IMR-90 (cell line): ENCODE measurements around the gene S100A4. TPM values are rescaled to one million over a fixed set of nuclear protein-coding genes. Genes with fewer than 3 reads are reported as not detected.

ENCODE experiments used
- ATAC-seq: fragments of 200-7000 bp; cut with Tn5 transposase; 2 replicates; pipeline ENCODE4 v1.9.1; 2020; ENCODE audit warnings: low read depth, mild to moderate bottlenecking, moderate library complexity
- BruUV-seq: library from RNA; stranded (reverse); fragments of 400-500 nt; replicated peaks from 2 replicates; lab custom pipeline; 2021; lab: Mats Ljungman, UMichigan
- CTCF ChIA-PET: fragments of 300-600 bp; formaldehyde crosslinking; extraction: SDS; loops from one replicate; lab custom pipeline; 2021; ENCODE audit warnings: antibody characterized with exemption; lab: Yijun Ruan, JAX
- POLR2A ChIA-PET: fragments of 300-600 bp; sonication (Branson Sonifier 250); formaldehyde crosslinking; loops from one replicate; lab custom pipeline; 2022; ENCODE audit warnings: antibody characterized with exemption; ENCODE audit not compliant: unreplicated experiment; lab: Charles Lee
- DNase-seq: peaks from one replicate; pipeline ENCODE4 v3.0.0; 2013
- H2AFZ ChIP-seq: replicated peaks from 2 replicates; pipeline ENCODE3; 2013; ENCODE audit warnings: low read length, mild to moderate bottlenecking; ENCODE audit not compliant: poor library complexity
- H2AK5ac ChIP-seq: 2 replicates; pipeline ENCODE4 v1.6.1; 2013; ENCODE audit warnings: low read depth, low read length, inconsistent platforms
- H2AK9ac ChIP-seq: replicated peaks from 2 replicates; pipeline ENCODE3; 2013; ENCODE audit warnings: mild to moderate bottlenecking, low read depth, low read length, moderate library complexity; ENCODE audit not compliant: poor library complexity
- H2BK120ac ChIP-seq: 2 replicates; pipeline ENCODE4 v1.6.1; 2013; ENCODE audit warnings: low read depth, low read length, inconsistent platforms
- H2BK15ac ChIP-seq: 3 replicates; pipeline ENCODE4 v1.6.1; 2013; ENCODE audit warnings: low read depth, low read length, inconsistent platforms
- H2BK20ac ChIP-seq: 2 replicates; pipeline ENCODE4 v1.6.1; 2013; ENCODE audit warnings: low read depth, mild to moderate bottlenecking, inconsistent platforms, low read length, moderate library complexity
- H2BK5ac ChIP-seq: 2 replicates; pipeline ENCODE4 v1.6.1; 2013; ENCODE audit warnings: mild to moderate bottlenecking, low read depth, low read length, inconsistent platforms; ENCODE audit not compliant: poor library complexity, severe bottlenecking
- H3K14ac ChIP-seq: replicated peaks from 2 replicates; pipeline ENCODE4 v1.6.1; 2013; ENCODE audit warnings: low read depth, low read length, inconsistent platforms
- H3K18ac ChIP-seq: 2 replicates; pipeline ENCODE4 v1.6.1; 2013; ENCODE audit warnings: low read depth, low read length, control low read depth
- H3K23ac ChIP-seq: 2 replicates; pipeline ENCODE4 v1.6.1; 2013; ENCODE audit warnings: low read depth, low read length, inconsistent platforms
- H3K27ac ChIP-seq: 2 replicates; pipeline ENCODE4 v1.5.1; 2013; ENCODE audit warnings: mild to moderate bottlenecking, control low read depth, low read length; ENCODE audit not compliant: insufficient read depth
- H3K27me3 ChIP-seq: 2 replicates; pipeline ENCODE4 v1.6.1; 2013; ENCODE audit warnings: low read length; ENCODE audit not compliant: control insufficient read depth, insufficient read depth
- H3K36me3 ChIP-seq: 2 replicates; pipeline ENCODE4 v1.6.1; 2013; ENCODE audit warnings: low read length, mixed read lengths; ENCODE audit not compliant: control insufficient read depth, insufficient read depth
- H3K4ac ChIP-seq: 2 replicates; pipeline ENCODE4 v1.6.1; 2013; ENCODE audit warnings: low read depth, low read length, inconsistent platforms
- H3K4me1 ChIP-seq: 2 replicates; pipeline ENCODE4 v1.6.1; 2013; ENCODE audit warnings: low read length, mixed read lengths; ENCODE audit not compliant: control insufficient read depth, insufficient read depth
- H3K4me2 ChIP-seq: 2 replicates; pipeline ENCODE4 v1.6.1; 2013; ENCODE audit warnings: low read depth, mild to moderate bottlenecking, control low read depth, low read length, moderate library complexity
- H3K4me3 ChIP-seq: 2 replicates; pipeline ENCODE4 v1.5.1; 2013; ENCODE audit warnings: low read depth, mild to moderate bottlenecking, control low read depth, low read length, moderate library complexity; ENCODE audit not compliant: insufficient read depth
- H3K56ac ChIP-seq: 2 replicates; pipeline ENCODE4 v1.6.1; 2013; ENCODE audit warnings: low read length, inconsistent platforms; ENCODE audit not compliant: insufficient read depth; ENCODE audit errors: extremely low read depth
- H3K79me1 ChIP-seq, 2 experiments: 2 replicates each; pipeline ENCODE4 v1.6.1; 2013; ENCODE audit warnings: low read length in 2 of 2, inconsistent platforms in 1 of 2, low read depth in 1 of 2
- H3K9ac ChIP-seq: 2 replicates; pipeline ENCODE4 v1.6.1; 2013; ENCODE audit warnings: low read depth, low read length, control low read depth
- H3K9me1 ChIP-seq: 2 replicates; pipeline ENCODE4 v1.6.1; 2013; ENCODE audit warnings: low read length, inconsistent platforms; ENCODE audit not compliant: insufficient read depth
- H3K9me3 ChIP-seq: 2 replicates; pipeline ENCODE4 v1.6.1; 2013; ENCODE audit warnings: low read length; ENCODE audit not compliant: control insufficient read depth, insufficient read depth
- H4K20me1 ChIP-seq: 2 replicates; pipeline ENCODE4 v1.6.1; 2013; ENCODE audit warnings: low read length, inconsistent platforms; ENCODE audit not compliant: insufficient read depth
- H4K5ac ChIP-seq: 2 replicates; pipeline ENCODE4 v1.6.1; 2013; ENCODE audit warnings: mild to moderate bottlenecking, low read depth, low read length, control low read depth
- H4K8ac ChIP-seq, 2 experiments: 2 replicates each; pipeline ENCODE4 v1.6.1; 2013; ENCODE audit warnings: low read depth in 2 of 2, low read length in 2 of 2, control low read depth in 1 of 2, inconsistent platforms in 1 of 2
- H4K91ac ChIP-seq: 2 replicates; pipeline ENCODE4 v1.6.1; 2013; ENCODE audit warnings: low read depth, low read length, inconsistent platforms; ENCODE audit not compliant: insufficient read depth
- BHLHE40 ChIP-seq: fragments of 150-350 bp; IDR thresholded peaks from 2 replicates; pipeline ENCODE4 v1.6.1; 2016; ENCODE audit warnings: mild to moderate bottlenecking, low read depth, low read length
- CHD1 ChIP-seq: IDR thresholded peaks from 2 replicates; pipeline ENCODE4 v1.6.1; 2012; ENCODE audit warnings: low read depth, low read length, improper control_type of control experiment
- ELK1 ChIP-seq: fragments of 150-350 bp; IDR thresholded peaks from 2 replicates; pipeline ENCODE4 v1.6.1; 2016; ENCODE audit warnings: low read depth, mild to moderate bottlenecking, low read length, moderate library complexity, borderline replicate concordance
- MAZ ChIP-seq: IDR thresholded peaks from 2 replicates; pipeline ENCODE4 v1.6.1; 2012; ENCODE audit warnings: low read depth, mild to moderate bottlenecking, low read length, improper control_type of control experiment, moderate library complexity, borderline replicate concordance
- POLR2A ChIP-seq: IDR thresholded peaks from 2 replicates; pipeline ENCODE4 v1.6.1; 2012; ENCODE audit warnings: mild to moderate bottlenecking, low read depth, low read length
- RAD21 ChIP-seq: IDR thresholded peaks from 2 replicates; pipeline ENCODE4 v1.6.1; 2012; ENCODE audit warnings: low read length, improper control_type of control experiment
- RFX5 ChIP-seq: IDR thresholded peaks from 2 replicates; pipeline ENCODE4 v1.8.0; 2012; ENCODE audit warnings: low read depth, mild to moderate bottlenecking, low read length, moderate library complexity
- SMC3 ChIP-seq: fragments of 150-350 bp; IDR thresholded peaks from 2 replicates; pipeline ENCODE4 v1.6.1; 2016; ENCODE audit warnings: low read depth, mild to moderate bottlenecking, antibody characterized with exemption, low read length, moderate library complexity
- WGBS, 2 experiments: methylation state at CpG; one replicate each; pipeline versions ENCODE4 v1.1.5 to v1.1.7; 2013; ENCODE audit warnings: missing lambda C conversion rate in 2 of 2; ENCODE audit not compliant: insufficient read length in 1 of 2; ENCODE audit errors: extremely low coverage in 2 of 2; 5-methylcytosine and 5-hydroxymethylcytosine counted together
- dilution Hi-C: fragments of 300-500 bp; cut with HindIII; formaldehyde crosslinking; loops from one replicate; pipeline ENCODE4 v1.14.3; 2018; ENCODE audit warnings: low sequenced_read_pairs; ENCODE audit not compliant: unreplicated experiment
- in situ Hi-C: fragments of 300-500 bp; cut with MboI; formaldehyde crosslinking; loops from 3 replicates; pipeline ENCODE4 v1.14.3; 2019; ENCODE audit warnings: low sequenced_read_pairs, inconsistent platforms, mixed read lengths
- intact Hi-C: fragments of 100-400 bp; cut with micrococcal nuclease; formaldehyde crosslinking; loops from 2 replicates; pipeline ENCODE4 v1.10.0; 2022
- polyA plus RNA-seq, 3 experiments: library from polyadenylated mRNA; depleted of rRNA; stranded (reverse); fragments of >200 nt; gene quantifications; 2 replicates each; pipeline ENCODE4 v1.2.3, GENCODE V29; 2012; ENCODE audit warnings: low replicate concordance in 1 of 3
- total RNA-seq: library from RNA; depleted of rRNA; stranded (reverse); fragments of >200 nt; gene quantifications from 2 replicates; pipeline ENCODE4 v1.2.3, GENCODE V29; 2012
- TF ChIP-seq, protein P1 (sequence below): conservative IDR thresholded peaks from 2 replicates; pipeline ENCODE4 v1.5.1; 2012; ENCODE audit warnings: mild to moderate bottlenecking, low read depth, low read length, improper control_type of control experiment

S100A4 gene
- total and polyA plus RNA-seq, 2 of the 4 experiments (the other 2 are of a cell fraction), result 5.6 to 16.6 TPM

- peak overlapping the region; percentile 96 to 97 for H4K8ac ChIP-seq
- H2BK5ac ChIP-seq, result peak overlapping the region; percentile 98
- peak overlapping the region; percentile 94 for H3K27ac ChIP-seq
- no peaks in the 10 kb centered on the region for H3K27me3 ChIP-seq
- peak overlapping the region; percentile 62 for H3K56ac ChIP-seq
- ATAC-seq, result peak; percentile 44
- H3K4me2 ChIP-seq, result peak overlapping the region; percentile 60
- H4K91ac ChIP-seq, result peak overlapping the region; percentile 100
- peak overlapping the region; percentile 74 for H3K23ac ChIP-seq
- no peaks in the 10 kb centered on the region for H4K20me1 ChIP-seq
- peak overlapping the region; percentile 96 for H2AFZ ChIP-seq
- ChIA-PET POLR2A (interaction anchor here (0.5 to 3.7 kb wide), 6 partner anchors 34 to 86 kb away, joined by 3 to 28 read pairs (median 4); partner anchors contain the start of genes CHTOP, S100A13 and S100A6), CTCF (interaction anchor here (0.6 to 1.7 kb wide), 12 partner anchors 10 to 81 kb away, joined by 3 to 19 read pairs (median 6); partner anchors contain the start of genes S100A13 and S100A6)
- H3K4me3 ChIP-seq, result no peak overlapping the region
- H3K79me1 ChIP-seq, result peaks cover 4 to 45% of the 10 kb centered on the region in 2 experiments; a peak in 3 of 4 replicates
- H3K4me1 ChIP-seq, result peaks cover 35% of the 10 kb centered on the region
- in situ Hi-C loops (loop anchor here (5.0 to 10.0 kb wide), 2 partner anchors 36 to 54 kb away; no protein-coding TSS in a partner anchor), intact Hi-C loops (loop anchor here (1.0 kb wide), 3 partner anchors 35 to 216 kb away; no protein-coding TSS in a partner anchor), dilution Hi-C loops (no loop called here)
- peak overlapping the region; percentile 92 for H2AK9ac ChIP-seq
- WGBS, 2 experiments, result 5% methylated on average over 11 of the region's 25 CpGs; no CpG with 5 or more reads in 1 of the 2 experiments
- BruUV-seq, result no TSS peak
- no peak for TF ChIP-seq BHLHE40
- TF ChIP-seq, protein P1, sequence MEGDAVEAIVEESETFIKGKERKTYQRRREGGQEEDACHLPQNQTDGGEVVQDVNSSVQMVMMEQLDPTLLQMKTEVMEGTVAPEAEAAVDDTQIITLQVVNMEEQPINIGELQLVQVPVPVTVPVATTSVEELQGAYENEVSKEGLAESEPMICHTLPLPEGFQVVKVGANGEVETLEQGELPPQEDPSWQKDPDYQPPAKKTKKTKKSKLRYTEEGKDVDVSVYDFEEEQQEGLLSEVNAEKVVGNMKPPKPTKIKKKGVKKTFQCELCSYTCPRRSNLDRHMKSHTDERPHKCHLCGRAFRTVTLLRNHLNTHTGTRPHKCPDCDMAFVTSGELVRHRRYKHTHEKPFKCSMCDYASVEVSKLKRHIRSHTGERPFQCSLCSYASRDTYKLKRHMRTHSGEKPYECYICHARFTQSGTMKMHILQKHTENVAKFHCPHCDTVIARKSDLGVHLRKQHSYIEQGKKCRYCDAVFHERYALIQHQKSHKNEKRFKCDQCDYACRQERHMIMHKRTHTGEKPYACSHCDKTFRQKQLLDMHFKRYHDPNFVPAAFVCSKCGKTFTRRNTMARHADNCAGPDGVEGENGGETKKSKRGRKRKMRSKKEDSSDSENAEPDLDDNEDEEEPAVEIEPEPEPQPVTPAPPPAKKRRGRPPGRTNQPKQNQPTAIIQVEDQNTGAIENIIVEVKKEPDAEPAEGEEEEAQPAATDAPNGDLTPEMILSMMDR, result peak; percentile 98
- TF ChIP-seq RAD21, result peak; percentile 99
- no peak for TF ChIP-seq RFX5
- no peak for TF ChIP-seq ELK1
- no peak for TF ChIP-seq CHD1
- peak; percentile 100 for TF ChIP-seq SMC3
- TF ChIP-seq MAZ, result 0 out of 2 replicates have a peak, but pooled peaks have one; percentile 61
- peak; percentile 68 for TF ChIP-seq POLR2A
- DNase-seq, result peak; percentile 84
- peak overlapping the region; percentile 74 for H4K5ac ChIP-seq
- H3K36me3 ChIP-seq, result no peaks in the 10 kb centered on the region
- no peaks in the 10 kb centered on the region for H3K9me3 ChIP-seq
- peak overlapping the region; percentile 90 for H3K18ac ChIP-seq
- H3K9me1 ChIP-seq, result peaks cover 33% of the 10 kb centered on the region
- H3K4ac ChIP-seq, result peak overlapping the region; percentile 100
- peak overlapping the region; percentile 100 for H2AK5ac ChIP-seq
- peak overlapping the region; percentile 98 for H3K14ac ChIP-seq
- peak overlapping the region; percentile 20 for H3K9ac ChIP-seq
- H2BK20ac ChIP-seq, result peak overlapping the region; percentile 100
- H2BK15ac ChIP-seq, result peak overlapping the region; percentile 99; the same call in 2 of the 3 replicates
- H2BK120ac ChIP-seq, result peak overlapping the region; percentile 100
Observed at GRCh38 chr1:153568367-153569099, 22.9 kb upstream of the S100A4 start.
